ENCODE results near the gene RMDN2.

Gene RMDN2

GRCh38 chr2:38065502-38066135 lies 140.5 kb downstream of the RMDN2 start:
- TF ChIP-seq, protein P1, sequence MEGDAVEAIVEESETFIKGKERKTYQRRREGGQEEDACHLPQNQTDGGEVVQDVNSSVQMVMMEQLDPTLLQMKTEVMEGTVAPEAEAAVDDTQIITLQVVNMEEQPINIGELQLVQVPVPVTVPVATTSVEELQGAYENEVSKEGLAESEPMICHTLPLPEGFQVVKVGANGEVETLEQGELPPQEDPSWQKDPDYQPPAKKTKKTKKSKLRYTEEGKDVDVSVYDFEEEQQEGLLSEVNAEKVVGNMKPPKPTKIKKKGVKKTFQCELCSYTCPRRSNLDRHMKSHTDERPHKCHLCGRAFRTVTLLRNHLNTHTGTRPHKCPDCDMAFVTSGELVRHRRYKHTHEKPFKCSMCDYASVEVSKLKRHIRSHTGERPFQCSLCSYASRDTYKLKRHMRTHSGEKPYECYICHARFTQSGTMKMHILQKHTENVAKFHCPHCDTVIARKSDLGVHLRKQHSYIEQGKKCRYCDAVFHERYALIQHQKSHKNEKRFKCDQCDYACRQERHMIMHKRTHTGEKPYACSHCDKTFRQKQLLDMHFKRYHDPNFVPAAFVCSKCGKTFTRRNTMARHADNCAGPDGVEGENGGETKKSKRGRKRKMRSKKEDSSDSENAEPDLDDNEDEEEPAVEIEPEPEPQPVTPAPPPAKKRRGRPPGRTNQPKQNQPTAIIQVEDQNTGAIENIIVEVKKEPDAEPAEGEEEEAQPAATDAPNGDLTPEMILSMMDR (IDR thresholded peaks at IDR 0.05; ENCODE audit: borderline replicate concordance, insufficient read depth, low read depth, low read length), result no peak

DNA sequence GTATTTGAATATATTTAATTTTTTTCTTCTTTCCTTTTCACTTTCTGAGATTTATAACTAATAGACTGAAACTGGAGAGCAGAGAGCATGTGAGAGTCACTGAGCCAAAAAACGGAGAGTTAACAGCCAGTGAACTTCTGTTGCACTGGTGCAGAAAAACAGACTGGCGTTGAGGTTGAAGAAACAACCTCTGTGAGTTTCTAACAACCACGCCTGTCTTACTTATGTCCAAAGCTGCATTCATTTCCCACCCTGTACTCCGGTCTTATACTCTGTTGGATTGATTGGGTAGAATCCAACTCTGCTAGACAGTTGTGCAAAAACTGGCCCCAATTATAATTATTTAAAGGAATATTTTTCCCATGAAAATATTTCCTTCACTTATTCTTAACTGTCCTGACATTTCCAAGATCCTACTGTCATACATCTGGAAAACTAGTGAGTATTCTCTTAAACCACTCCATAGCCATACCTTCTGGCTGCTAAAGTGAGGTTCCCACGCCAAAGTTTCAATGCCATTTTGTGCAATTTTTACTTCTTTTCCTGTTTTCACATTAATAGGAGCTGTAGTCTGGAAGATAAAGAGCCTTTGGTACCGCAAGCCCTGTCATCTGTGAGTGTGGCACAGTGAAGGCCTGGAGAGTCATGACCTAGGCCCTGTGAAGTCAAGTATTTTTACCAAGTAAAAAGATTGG lies 141.5 kb downstream of the RMDN2 start:
- TF ChIP-seq, protein P1 (IDR thresholded peaks at IDR 0.05; ENCODE audit: borderline replicate concordance, insufficient read depth, low read depth, low read length), result no peak
- H3K4me3 ChIP-seq (ENCODE audit: low read depth, low read length), result no peak overlapping the region

More at GRCh38 chr2:38065502-38066135, 140.5 kb downstream of the RMDN2 start:
- no peak overlapping the region for H3K4me3 ChIP-seq (ENCODE audit: low read depth, low read length)
